A549 (cell line): ENCODE measurements around the gene FBH1. TPM values are rescaled to one million over a fixed set of nuclear protein-coding genes. Genes with fewer than 3 reads are reported as not detected.

Experiments used
- ATAC-seq, 2 experiments: fragments of 200-7000 bp in 1 of 2; fragments of >200 bp in 1 of 2; cut with Nextera tagmentation in 1 of 2; cut with Tn5 transposase in 1 of 2; 3 replicates each; pipeline versions ENCODE4 v1.8.0 to v1.9.1; 2018 to 2020; ENCODE audit warnings: mild to moderate bottlenecking in 1 of 2, moderate library complexity in 1 of 2
- CTCF ChIA-PET: fragments of 300-600 bp; sonication (Branson Sonifier 250); formaldehyde crosslinking; extraction: SDS; loops from one replicate; lab custom pipeline; 2021; ENCODE audit warnings: antibody characterized with exemption, inconsistent platforms; lab: Yijun Ruan, JAX
- POLR2A ChIA-PET: fragments of 350-600 bp; formaldehyde crosslinking; extraction: SDS; loops from one replicate; lab custom pipeline; 2021; ENCODE audit warnings: antibody characterized with exemption, inconsistent platforms; lab: Yijun Ruan, JAX
- DNase-seq, 2 experiments: peaks; one replicate each; pipeline versions ENCODE4 v3.0.0 to v3.0.0-alpha.2; 2011 to 2016; ENCODE audit warnings: low read depth in 1 of 2, low spot score in 1 of 2
- FAIRE-seq: peaks from 2 replicates; lab custom pipeline; 2011; peaks lifted over from hg19 to GRCh38; lab: Jason Lieb, UNC
- H3K27ac ChIP-seq, 2 experiments: fragments of >200 bp; sonication (Bioruptor Twin); formaldehyde crosslinking; 3 replicates each; pipeline ENCODE4 v1.5.1; 2016 to 2017
- H3K4me1 ChIP-seq: fragments of >200 bp; sonication (Bioruptor Twin); formaldehyde crosslinking; 3 replicates; pipeline ENCODE4 v1.6.1; 2016
- H3K4me2 ChIP-seq: fragments of >200 bp; sonication (Bioruptor Twin); formaldehyde crosslinking; 3 replicates; pipeline ENCODE4 v1.6.1; 2016
- H3K4me3 ChIP-seq: fragments of >200 bp; sonication (Bioruptor Twin); formaldehyde crosslinking; 3 replicates; pipeline ENCODE4 v1.5.1; 2016
- H3K9me3 ChIP-seq: fragments of >200 bp; sonication (Bioruptor Twin); formaldehyde crosslinking; 3 replicates; pipeline ENCODE4 v1.6.1; 2016
- CBX8 ChIP-seq: fragments of 200-600 bp; sonication (generic); IDR thresholded peaks from 2 replicates; pipeline ENCODE4 v1.6.1; 2016
- EHMT2 ChIP-seq: fragments of 200-600 bp; sonication (generic); IDR thresholded peaks from 2 replicates; pipeline ENCODE4 v1.6.1; 2016; ENCODE audit warnings: antibody characterized with exemption, low read depth, mild to moderate bottlenecking, moderate library complexity
- ESRRA ChIP-seq: fragments of 150-350 bp; IDR thresholded peaks from 2 replicates; pipeline ENCODE4 v1.6.1; 2014; ENCODE audit warnings: mild to moderate bottlenecking, low read length, borderline replicate concordance
- FOSB ChIP-seq: fragments of 250-450 bp; sonication (Bioruptor Pico); IDR thresholded peaks from 2 replicates; pipeline ENCODE4 v1.5.0; 2020; ENCODE audit warnings: mild to moderate bottlenecking, moderate library complexity
- FOSL2 ChIP-seq, 2 experiments: fragments of 450-650 bp in 1 of 2; fragments of >200 bp in 1 of 2; sonication (Bioruptor Twin) in 1 of 2; formaldehyde crosslinking; IDR thresholded peaks; 2 replicates each; pipeline versions ENCODE4 v1.5.0 to v1.6.1; 2016 to 2020; ENCODE audit warnings: mild to moderate bottlenecking in 1 of 2, moderate library complexity in 1 of 2
- HDAC2 ChIP-seq: fragments of 200-600 bp; sonication (generic); IDR thresholded peaks from 2 replicates; pipeline ENCODE4 v1.6.1; 2016
- HES2 ChIP-seq: fragments of >200 bp; sonication (Bioruptor Twin); formaldehyde crosslinking; IDR thresholded peaks from 2 replicates; pipeline ENCODE4 v1.6.1; 2016
- HOXB13 ChIP-seq: fragments of 250-450 bp; sonication (Bioruptor Pico); IDR thresholded peaks from 2 replicates; pipeline ENCODE4 v1.5.0; 2020; ENCODE audit warnings: low read depth, mild to moderate bottlenecking, moderate library complexity
- HOXB5 ChIP-seq: fragments of 250-450 bp; sonication (Bioruptor Pico); IDR thresholded peaks from 2 replicates; pipeline ENCODE4 v1.5.0; 2020; ENCODE audit warnings: mild to moderate bottlenecking, moderate library complexity
- JUNB ChIP-seq: fragments of >200 bp; sonication (Bioruptor Twin); formaldehyde crosslinking; IDR thresholded peaks from 2 replicates; pipeline ENCODE4 v1.6.1; 2016
- KDM1A ChIP-seq: fragments of 200-600 bp; sonication (generic); IDR thresholded peaks from 2 replicates; pipeline ENCODE4 v1.6.1; 2016; ENCODE audit warnings: low read depth, mild to moderate bottlenecking
- NFE2L2 ChIP-seq: fragments of 150-350 bp; conservative IDR thresholded peaks from 2 replicates; pipeline ENCODE4 v1.6.1; 2014; ENCODE audit warnings: low read length
- NR3C1 ChIP-seq: fragments of >200 bp; sonication (Bioruptor Twin); formaldehyde crosslinking; IDR thresholded peaks from 3 replicates; pipeline ENCODE4 v1.6.1; 2017
- RAD21 ChIP-seq, 2 experiments: fragments of >200 bp in 1 of 2; sonication (Bioruptor Twin) in 1 of 2; formaldehyde crosslinking in 1 of 2; IDR thresholded peaks in 1 of 2; conservative IDR thresholded peaks in 1 of 2; 2 replicates in 1 of 2; 3 replicates in 1 of 2; pipeline ENCODE4 v1.6.1; 2012 to 2018; ENCODE audit warnings: inconsistent platforms in 1 of 2
- RARB ChIP-seq: fragments of 250-450 bp; sonication (Bioruptor Pico); IDR thresholded peaks from 2 replicates; pipeline ENCODE4 v1.8.0; 2021; ENCODE audit warnings: mild to moderate bottlenecking, moderate library complexity
- RCOR1 ChIP-seq: fragments of 150-350 bp; IDR thresholded peaks from 2 replicates; pipeline ENCODE4 v1.6.1; 2014; ENCODE audit warnings: antibody characterized with exemption, low read length, low read depth
- SMC3 ChIP-seq: fragments of >200 bp; sonication (Bioruptor Twin); formaldehyde crosslinking; IDR thresholded peaks from 3 replicates; pipeline ENCODE4 v1.6.1; 2018; ENCODE audit warnings: inconsistent platforms
- SREBF2 ChIP-seq: fragments of 450-650 bp; IDR thresholded peaks from 2 replicates; pipeline ENCODE4 v1.6.1; 2014; ENCODE audit warnings: mild to moderate bottlenecking, moderate library complexity
- USF2 ChIP-seq: fragments of 450-650 bp; IDR thresholded peaks from 2 replicates; pipeline ENCODE4 v1.6.1; 2014; ENCODE audit warnings: antibody characterized with exemption
- ZC3H11A ChIP-seq: fragments of 450-650 bp; IDR thresholded peaks from 2 replicates; pipeline ENCODE4 v1.6.1; 2014; ENCODE audit warnings: antibody characterized with exemption, mild to moderate bottlenecking
- ZFP36 ChIP-seq: fragments of 450-650 bp; IDR thresholded peaks from 2 replicates; pipeline ENCODE4 v1.6.1; 2014; ENCODE audit warnings: borderline replicate concordance; ENCODE audit not compliant: partially characterized antibody
- WGBS: methylation state at CpG from one replicate; pipeline ENCODE4 v1.1.6; 2017; ENCODE audit errors: missing lambda C conversion rate; 5-methylcytosine and 5-hydroxymethylcytosine counted together
- polyA plus RNA-seq, 4 experiments: library from polyadenylated mRNA; depleted of rRNA in 3 of 4; stranded (reverse); fragments of >200 nt; fragmentation: RNase III in 1 of 4; extraction: RNeasy Plus Mini Kit Qiagen cat#74134 plus additional on column Dnase treatment in 1 of 4; gene quantifications; 2 replicates in 3 of 4; 3 replicates in 1 of 4; pipeline ENCODE4 v1.2.3, GENCODE V29; 2011 to 2017
- TF ChIP-seq, protein P1 (sequence below): IDR thresholded peaks from 2 replicates; pipeline ENCODE4 v1.6.1; 2012
- TF ChIP-seq, protein P2 (sequence below): fragments of 250-450 bp; sonication (Bioruptor Pico); IDR thresholded peaks from 2 replicates; pipeline ENCODE4 v1.5.0; 2021; ENCODE audit warnings: mild to moderate bottlenecking, moderate library complexity, borderline replicate concordance

Gene FBH1
- polyA plus RNA-seq, 2 of the 4 experiments (the other 2 are of a cell fraction), result 43.9 to 56.5 TPM

DNA sequence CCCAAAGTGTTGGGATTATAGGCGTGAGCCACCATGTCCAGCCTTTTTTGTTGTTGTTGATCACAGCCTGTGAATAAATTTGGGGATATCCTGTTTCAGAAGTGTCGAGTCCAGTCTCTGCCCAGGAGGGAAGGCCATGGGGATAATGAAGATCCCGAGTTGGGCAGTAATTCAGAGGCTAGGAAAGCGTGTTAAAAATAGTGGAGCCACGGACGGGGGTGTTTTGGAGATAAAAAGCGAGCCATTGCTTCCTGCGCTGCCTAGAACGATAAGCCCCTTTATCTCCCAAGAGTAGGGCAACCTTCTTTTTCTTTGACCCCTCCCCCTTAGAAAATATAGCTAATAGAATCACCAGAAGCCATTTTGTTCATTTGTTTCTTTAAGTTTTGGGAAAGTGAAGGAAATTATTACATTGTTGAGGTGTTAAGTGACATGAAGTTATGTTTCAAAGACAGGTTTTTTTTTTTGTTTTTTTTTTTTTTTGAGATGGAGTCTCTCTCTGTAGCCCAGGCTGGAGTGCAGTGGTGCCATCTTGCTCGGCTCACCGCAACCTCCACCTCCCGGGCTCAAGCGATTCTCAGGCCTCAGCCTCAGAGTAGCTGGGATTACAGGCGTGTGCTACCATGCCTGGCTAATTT is 44.0 kb downstream of the FBH1 start:
- Histone ChIP-seq H3K27ac (no peak overlapping the region), H3K4me3 (no peak overlapping the region), H3K9me3 (no peaks in the 10 kb centered on the region), H3K4me2 (no peak overlapping the region), H3K4me1 (no peaks in the 10 kb centered on the region)
- no peak for ATAC-seq
- DNase-seq, result no peak
- CTCF ChIA-PET, result interaction anchor here (1.3 kb wide), 2 partner anchors 11 to 42 kb away, joined by 4 to 5 read pairs; no protein-coding TSS in a partner anchor
- 95% methylated on average over 14 of the region's 14 CpGs for WGBS
- no peak for FAIRE-seq
- TF ChIP-seq HOXB13 (CRISPR knock-in tag) (no peak), RARB (CRISPR knock-in tag) (no peak)
- POLR2A ChIA-PET, result no interaction called here

- H3K4me2 ChIP-seq, result no peak overlapping the region
- ATAC-seq, result no peak
- DNase-seq, result no peak
- TF ChIP-seq ESRRA (no peak), HOXB5 (CRISPR knock-in tag) (no peak), FOSL2 (IDR thresholded peaks at IDR 0.05) (no peak), FOSL2 (CRISPR knock-in tag; IDR thresholded peaks at IDR 0.05) (no peak), FOSB (CRISPR knock-in tag) (no peak), RCOR1 (no peak), RAD21 (conservative IDR thresholded peaks at IDR 0.05 in 1 of 2, IDR thresholded peaks at IDR 0.05 in 1 of 2) (no peak)
- H3K4me1 ChIP-seq, result no peaks in the 10 kb centered on the region
- no peak overlapping the region for H3K4me3 ChIP-seq
- H3K9me3 ChIP-seq, result no peaks in the 10 kb centered on the region
- POLR2A ChIA-PET, result no interaction called here
- 96% methylated on average over 10 of the region's 10 CpGs for WGBS
- CTCF ChIA-PET, result no interaction called here
- H3K27ac ChIP-seq, result no peak overlapping the region
- FAIRE-seq, result no peak
These were observed 45.6 kb downstream of the FBH1 start for GRCh38 chr10:5935628-5936027.

GRCh38 chr10:5937016-5937415 is 47.0 kb downstream of the FBH1 start:
- DNase-seq, result no peak

GRCh38 chr10:5938291-5938690 is 48.2 kb downstream of the FBH1 start:
- WGBS, result 96% methylated on average over 12 of the region's 12 CpGs
- POLR2A ChIA-PET, result no interaction called here
- H3K4me3 ChIP-seq, result no peak overlapping the region
- TF ChIP-seq FOSB (CRISPR knock-in tag), result no peak
- TF ChIP-seq ESRRA, result no peak
- no peak for TF ChIP-seq ZFP36
- TF ChIP-seq JUNB, result no peak
- TF ChIP-seq SMC3, result no peak
- TF ChIP-seq, protein P1, sequence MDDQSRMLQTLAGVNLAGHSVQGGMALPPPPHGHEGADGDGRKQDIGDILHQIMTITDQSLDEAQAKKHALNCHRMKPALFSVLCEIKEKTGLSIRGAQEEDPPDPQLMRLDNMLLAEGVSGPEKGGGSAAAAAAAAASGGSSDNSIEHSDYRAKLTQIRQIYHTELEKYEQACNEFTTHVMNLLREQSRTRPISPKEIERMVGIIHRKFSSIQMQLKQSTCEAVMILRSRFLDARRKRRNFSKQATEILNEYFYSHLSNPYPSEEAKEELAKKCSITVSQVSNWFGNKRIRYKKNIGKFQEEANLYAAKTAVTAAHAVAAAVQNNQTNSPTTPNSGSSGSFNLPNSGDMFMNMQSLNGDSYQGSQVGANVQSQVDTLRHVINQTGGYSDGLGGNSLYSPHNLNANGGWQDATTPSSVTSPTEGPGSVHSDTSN, result no peak
- no peak for TF ChIP-seq HES2
- no peak for TF ChIP-seq HOXB5 (CRISPR knock-in tag)
- TF ChIP-seq SREBF2, result no peak
- no peak for TF ChIP-seq NR3C1
- TF ChIP-seq, protein P2, sequence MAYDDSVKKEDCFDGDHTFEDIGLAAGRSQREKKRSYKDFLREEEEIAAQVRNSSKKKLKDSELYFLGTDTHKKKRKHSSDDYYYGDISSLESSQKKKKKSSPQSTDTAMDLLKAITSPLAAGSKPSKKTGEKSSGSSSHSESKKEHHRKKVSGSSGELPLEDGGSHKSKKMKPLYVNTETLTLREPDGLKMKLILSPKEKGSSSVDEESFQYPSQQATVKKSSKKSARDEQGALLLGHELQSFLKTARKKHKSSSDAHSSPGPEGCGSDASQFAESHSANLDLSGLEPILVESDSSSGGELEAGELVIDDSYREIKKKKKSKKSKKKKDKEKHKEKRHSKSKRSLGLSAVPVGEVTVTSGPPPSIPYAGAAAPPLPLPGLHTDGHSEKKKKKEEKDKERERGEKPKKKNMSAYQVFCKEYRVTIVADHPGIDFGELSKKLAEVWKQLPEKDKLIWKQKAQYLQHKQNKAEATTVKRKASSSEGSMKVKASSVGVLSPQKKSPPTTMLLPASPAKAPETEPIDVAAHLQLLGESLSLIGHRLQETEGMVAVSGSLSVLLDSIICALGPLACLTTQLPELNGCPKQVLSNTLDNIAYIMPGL, result no peak
- no peak for TF ChIP-seq ZC3H11A

More at GRCh38 chr10:5937016-5937415, 47.0 kb downstream of the FBH1 start:
- ATAC-seq (no peak), FAIRE-seq (no peak)
- WGBS, result 99% methylated on average over 15 of the region's 18 CpGs
- no peaks in the 10 kb centered on the region for H3K9me3 ChIP-seq
- TF ChIP-seq FOSB (CRISPR knock-in tag), result no peak
- TF ChIP-seq CBX8, result no peak
- TF ChIP-seq HDAC2, result no peak
- TF ChIP-seq, protein P1, result no peak
- TF ChIP-seq NFE2L2, result no peak
- no peak for TF ChIP-seq HES2
- no peak for TF ChIP-seq RCOR1
- no peak for TF ChIP-seq KDM1A
- no peak for TF ChIP-seq EHMT2
- TF ChIP-seq USF2, result no peak
- no peaks in the 10 kb centered on the region for H3K4me1 ChIP-seq
- H3K4me3 ChIP-seq, result no peak overlapping the region
- H3K4me2 ChIP-seq, result no peak overlapping the region
- POLR2A ChIA-PET, result no interaction called here
- H3K27ac ChIP-seq, result no peak overlapping the region
- CTCF ChIA-PET, result interaction anchor here (0.7 to 1.5 kb wide), 2 partner anchors 40 to 175 kb away, joined by 3 read pairs; partner anchors contain the start of gene IL15RA

More at GRCh38 chr10:5938291-5938690, 48.2 kb downstream of the FBH1 start:
- H3K27ac ChIP-seq, result no peak overlapping the region
- H3K4me1 ChIP-seq, result no peaks in the 10 kb centered on the region
- FAIRE-seq (no peak), DNase-seq (no peak), ATAC-seq (no peak)
- CTCF ChIA-PET, result interaction anchor here (1.1 to 1.5 kb wide), 2 partner anchors 17 to 39 kb away, joined by 3 to 5 read pairs; partner anchors contain the start of gene IL15RA
- no peak overlapping the region for H3K4me2 ChIP-seq
- H3K9me3 ChIP-seq, result no peaks in the 10 kb centered on the region
